Neural cell (in vitro differentiated cells): Measurements from ENCODE around the gene FHIT.
A peak's percentile ranks its signal among the peaks of the same experiment; 100 is the strongest.

Source experiments
- CTCF ChIP-seq: fragments of 450-650 bp; IDR thresholded peaks from 2 replicates; pipeline ENCODE4 v1.5.1; 2014; ENCODE audit warnings: antibody characterized with exemption, mild to moderate bottlenecking, moderate library complexity; ENCODE audit not compliant: poor library complexity, severe bottlenecking
- RAD21 ChIP-seq: fragments of 450-650 bp; conservative IDR thresholded peaks from 2 replicates; pipeline ENCODE4 v1.6.1; 2014; ENCODE audit warnings: antibody characterized with exemption, mild to moderate bottlenecking, moderate library complexity
- SMC3 ChIP-seq: fragments of 450-650 bp; conservative IDR thresholded peaks from 2 replicates; pipeline ENCODE4 v1.6.1; 2014; ENCODE audit warnings: antibody characterized with exemption, mild to moderate bottlenecking, moderate library complexity; ENCODE audit not compliant: poor library complexity

- no peak for TF ChIP-seq CTCF
- peak; percentile 16 for TF ChIP-seq RAD21
- no peak for TF ChIP-seq SMC3
Observed at GRCh38 chr3:60555686-60556354, 695.4 kb downstream of the FHIT start.
